ENCODE data around the gene ZBED4.

ZBED4 gene

GRCh38 chr22:49880281-49880680 is 26.6 kb downstream of the ZBED4 start:
- no peak for DNase-seq (ENCODE audit: low read depth in 2 of 2)

GRCh38 chr22:49881856-49882255 is 28.2 kb downstream of the ZBED4 start:
- DNase-seq (ENCODE audit: low read depth in 2 of 2): no peak

GRCh38 chr22:49882519-49883293 is 29.1 kb downstream of the ZBED4 start:
- no peak for DNase-seq (ENCODE audit: low read depth in 2 of 2)

GRCh38 chr22:49883294-49883640 is 29.6 kb downstream of the ZBED4 start:
- DNase-seq (ENCODE audit: low read depth in 2 of 2): no peak

- no peak for DNase-seq (ENCODE audit: low read depth in 2 of 2)
These were observed 30.4 kb downstream of the ZBED4 start for GRCh38 chr22:49884075-49884474.

- no peak for DNase-seq (ENCODE audit: low read depth in 2 of 2)
These were observed 31.0 kb downstream of the ZBED4 start for GRCh38 chr22:49884503-49885260.

GRCh38 chr22:49885281-49885680 is 31.6 kb downstream of the ZBED4 start:
- no peak for DNase-seq (ENCODE audit: low read depth in 2 of 2)

GRCh38 chr22:49885881-49886280 is 32.2 kb downstream of the ZBED4 start:
- no peak for DNase-seq (ENCODE audit: low read depth in 2 of 2)

- no peak for DNase-seq (ENCODE audit: low read depth in 2 of 2)
These were observed 32.9 kb downstream of the ZBED4 start for GRCh38 chr22:49886346-49887063.

GRCh38 chr22:49887064-49887451 is 33.4 kb downstream of the ZBED4 start:
- no peak for DNase-seq (ENCODE audit: low read depth in 2 of 2)

GRCh38 chr22:49887702-49888101 is 34.1 kb downstream of the ZBED4 start:
- DNase-seq (ENCODE audit: low read depth in 2 of 2): no peak

GRCh38 chr22:49889071-49889470 is 35.4 kb downstream of the ZBED4 start:
- DNase-seq (ENCODE audit: low read depth in 2 of 2): no peak

GRCh38 chr22:49892226-49892899 is 38.7 kb downstream of the ZBED4 start:
- no peak for DNase-seq (ENCODE audit: low read depth in 2 of 2)

- no peak for DNase-seq (ENCODE audit: low read depth in 2 of 2)
These were observed 39.4 kb downstream of the ZBED4 start for GRCh38 chr22:49893025-49893424.

- no peak for DNase-seq (ENCODE audit: low read depth in 2 of 2)
These were observed 40.8 kb downstream of the ZBED4 start for GRCh38 chr22:49894322-49895054.

- no peak for DNase-seq (ENCODE audit: low read depth in 2 of 2)
These were observed 42.6 kb downstream of the ZBED4 start for GRCh38 chr22:49896201-49896600.

- DNase-seq (ENCODE audit: low read depth in 2 of 2): no peak
These were observed 43.5 kb downstream of the ZBED4 start for GRCh38 chr22:49897015-49897684.

- no peak for DNase-seq (ENCODE audit: low read depth in 2 of 2)
These were observed 45.9 kb downstream of the ZBED4 start for GRCh38 chr22:49899530-49899929.

GRCh38 chr22:49900441-49901230 is 47.0 kb downstream of the ZBED4 start:
- no peak for DNase-seq (ENCODE audit: low read depth in 2 of 2)

- DNase-seq (ENCODE audit: low read depth in 2 of 2): no peak
These were observed 47.8 kb downstream of the ZBED4 start for GRCh38 chr22:49901457-49901856.
